IMR-90 (cell line): ENCODE measurements around the gene S100A5. TPM values are rescaled to one million over a fixed set of nuclear protein-coding genes. Genes with fewer than 3 reads are reported as not detected.

Experiments
- ATAC-seq: fragments of 200-7000 bp; cut with Tn5 transposase; 2 replicates; pipeline ENCODE4 v1.9.1; 2020; ENCODE audit warnings: low read depth, mild to moderate bottlenecking, moderate library complexity
- BruUV-seq: library from RNA; stranded (reverse); fragments of 400-500 nt; replicated peaks from 2 replicates; lab custom pipeline; 2021; lab: Mats Ljungman, UMichigan
- CTCF ChIA-PET: fragments of 300-600 bp; formaldehyde crosslinking; extraction: SDS; loops from one replicate; lab custom pipeline; 2021; ENCODE audit warnings: antibody characterized with exemption; lab: Yijun Ruan, JAX
- POLR2A ChIA-PET: fragments of 300-600 bp; sonication (Branson Sonifier 250); formaldehyde crosslinking; loops from one replicate; lab custom pipeline; 2022; ENCODE audit warnings: antibody characterized with exemption; ENCODE audit not compliant: unreplicated experiment; lab: Charles Lee
- DNase-seq: peaks from one replicate; pipeline ENCODE4 v3.0.0; 2013
- H2AFZ ChIP-seq: replicated peaks from 2 replicates; pipeline ENCODE3; 2013; ENCODE audit warnings: low read length, mild to moderate bottlenecking; ENCODE audit not compliant: poor library complexity
- H2AK5ac ChIP-seq: 2 replicates; pipeline ENCODE4 v1.6.1; 2013; ENCODE audit warnings: low read depth, low read length, inconsistent platforms
- H2AK9ac ChIP-seq: replicated peaks from 2 replicates; pipeline ENCODE3; 2013; ENCODE audit warnings: mild to moderate bottlenecking, low read depth, low read length, moderate library complexity; ENCODE audit not compliant: poor library complexity
- H2BK120ac ChIP-seq: 2 replicates; pipeline ENCODE4 v1.6.1; 2013; ENCODE audit warnings: low read depth, low read length, inconsistent platforms
- H2BK15ac ChIP-seq: 3 replicates; pipeline ENCODE4 v1.6.1; 2013; ENCODE audit warnings: low read depth, low read length, inconsistent platforms
- H2BK20ac ChIP-seq: 2 replicates; pipeline ENCODE4 v1.6.1; 2013; ENCODE audit warnings: low read depth, mild to moderate bottlenecking, inconsistent platforms, low read length, moderate library complexity
- H2BK5ac ChIP-seq: 2 replicates; pipeline ENCODE4 v1.6.1; 2013; ENCODE audit warnings: mild to moderate bottlenecking, low read depth, low read length, inconsistent platforms; ENCODE audit not compliant: poor library complexity, severe bottlenecking
- H3K14ac ChIP-seq: replicated peaks from 2 replicates; pipeline ENCODE4 v1.6.1; 2013; ENCODE audit warnings: low read depth, low read length, inconsistent platforms
- H3K18ac ChIP-seq: 2 replicates; pipeline ENCODE4 v1.6.1; 2013; ENCODE audit warnings: low read depth, low read length, control low read depth
- H3K23ac ChIP-seq: 2 replicates; pipeline ENCODE4 v1.6.1; 2013; ENCODE audit warnings: low read depth, low read length, inconsistent platforms
- H3K27ac ChIP-seq: 2 replicates; pipeline ENCODE4 v1.5.1; 2013; ENCODE audit warnings: mild to moderate bottlenecking, control low read depth, low read length; ENCODE audit not compliant: insufficient read depth
- H3K27me3 ChIP-seq: 2 replicates; pipeline ENCODE4 v1.6.1; 2013; ENCODE audit warnings: low read length; ENCODE audit not compliant: control insufficient read depth, insufficient read depth
- H3K36me3 ChIP-seq: 2 replicates; pipeline ENCODE4 v1.6.1; 2013; ENCODE audit warnings: low read length, mixed read lengths; ENCODE audit not compliant: control insufficient read depth, insufficient read depth
- H3K4ac ChIP-seq: 2 replicates; pipeline ENCODE4 v1.6.1; 2013; ENCODE audit warnings: low read depth, low read length, inconsistent platforms
- H3K4me1 ChIP-seq: 2 replicates; pipeline ENCODE4 v1.6.1; 2013; ENCODE audit warnings: low read length, mixed read lengths; ENCODE audit not compliant: control insufficient read depth, insufficient read depth
- H3K4me2 ChIP-seq: 2 replicates; pipeline ENCODE4 v1.6.1; 2013; ENCODE audit warnings: low read depth, mild to moderate bottlenecking, control low read depth, low read length, moderate library complexity
- H3K4me3 ChIP-seq: 2 replicates; pipeline ENCODE4 v1.5.1; 2013; ENCODE audit warnings: low read depth, mild to moderate bottlenecking, control low read depth, low read length, moderate library complexity; ENCODE audit not compliant: insufficient read depth
- H3K56ac ChIP-seq: 2 replicates; pipeline ENCODE4 v1.6.1; 2013; ENCODE audit warnings: low read length, inconsistent platforms; ENCODE audit not compliant: insufficient read depth; ENCODE audit errors: extremely low read depth
- H3K79me1 ChIP-seq, 2 experiments: 2 replicates each; pipeline ENCODE4 v1.6.1; 2013; ENCODE audit warnings: low read length in 2 of 2, inconsistent platforms in 1 of 2, low read depth in 1 of 2
- H3K9ac ChIP-seq: 2 replicates; pipeline ENCODE4 v1.6.1; 2013; ENCODE audit warnings: low read depth, low read length, control low read depth
- H3K9me1 ChIP-seq: 2 replicates; pipeline ENCODE4 v1.6.1; 2013; ENCODE audit warnings: low read length, inconsistent platforms; ENCODE audit not compliant: insufficient read depth
- H3K9me3 ChIP-seq: 2 replicates; pipeline ENCODE4 v1.6.1; 2013; ENCODE audit warnings: low read length; ENCODE audit not compliant: control insufficient read depth, insufficient read depth
- H4K20me1 ChIP-seq: 2 replicates; pipeline ENCODE4 v1.6.1; 2013; ENCODE audit warnings: low read length, inconsistent platforms; ENCODE audit not compliant: insufficient read depth
- H4K5ac ChIP-seq: 2 replicates; pipeline ENCODE4 v1.6.1; 2013; ENCODE audit warnings: mild to moderate bottlenecking, low read depth, low read length, control low read depth
- H4K8ac ChIP-seq, 2 experiments: 2 replicates each; pipeline ENCODE4 v1.6.1; 2013; ENCODE audit warnings: low read depth in 2 of 2, low read length in 2 of 2, control low read depth in 1 of 2, inconsistent platforms in 1 of 2
- H4K91ac ChIP-seq: 2 replicates; pipeline ENCODE4 v1.6.1; 2013; ENCODE audit warnings: low read depth, low read length, inconsistent platforms; ENCODE audit not compliant: insufficient read depth
- CTCF ChIP-seq: conservative IDR thresholded peaks from 2 replicates; pipeline ENCODE4 v1.5.1; 2012; ENCODE audit warnings: mild to moderate bottlenecking, low read depth, low read length, improper control_type of control experiment
- MXI1 ChIP-seq: IDR thresholded peaks from 2 replicates; pipeline ENCODE4 v1.6.1; 2012; ENCODE audit warnings: low read depth, mild to moderate bottlenecking, low read length, moderate library complexity, borderline replicate concordance
- NFE2L2 ChIP-seq: fragments of 150-350 bp; IDR thresholded peaks from 2 replicates; pipeline ENCODE4 v1.6.1; 2016; ENCODE audit warnings: low read depth, mild to moderate bottlenecking, low read length
- WGBS, 2 experiments: methylation state at CpG; one replicate each; pipeline versions ENCODE4 v1.1.5 to v1.1.7; 2013; ENCODE audit warnings: missing lambda C conversion rate in 2 of 2; ENCODE audit not compliant: insufficient read length in 1 of 2; ENCODE audit errors: extremely low coverage in 2 of 2; 5-methylcytosine and 5-hydroxymethylcytosine counted together
- dilution Hi-C: fragments of 300-500 bp; cut with HindIII; formaldehyde crosslinking; loops from one replicate; pipeline ENCODE4 v1.14.3; 2018; ENCODE audit warnings: low sequenced_read_pairs; ENCODE audit not compliant: unreplicated experiment
- in situ Hi-C: fragments of 300-500 bp; cut with MboI; formaldehyde crosslinking; loops from 3 replicates; pipeline ENCODE4 v1.14.3; 2019; ENCODE audit warnings: low sequenced_read_pairs, inconsistent platforms, mixed read lengths
- intact Hi-C: fragments of 100-400 bp; cut with micrococcal nuclease; formaldehyde crosslinking; loops from 2 replicates; pipeline ENCODE4 v1.10.0; 2022
- polyA plus RNA-seq, 3 experiments: library from polyadenylated mRNA; depleted of rRNA; stranded (reverse); fragments of >200 nt; gene quantifications; 2 replicates each; pipeline ENCODE4 v1.2.3, GENCODE V29; 2012; ENCODE audit warnings: low replicate concordance in 1 of 3
- total RNA-seq: library from RNA; depleted of rRNA; stranded (reverse); fragments of >200 nt; gene quantifications from 2 replicates; pipeline ENCODE4 v1.2.3, GENCODE V29; 2012

S100A5 gene
- total and polyA plus RNA-seq, 2 of the 4 experiments (the other 2 are of a cell fraction), result 0.27 TPM; not detected in 1

- Histone ChIP-seq H3K9me3 (no peaks in the 10 kb centered on the region), H3K36me3 (no peaks in the 10 kb centered on the region), H2BK15ac (no peak overlapping the region), H2AK5ac (no peak overlapping the region), H2BK120ac (no peak overlapping the region), H2AFZ (no peak overlapping the region), H3K4me2 (no peak overlapping the region), H3K27me3 (no peaks in the 10 kb centered on the region), H3K56ac (no peak overlapping the region), H3K27ac (no peak overlapping the region), H4K91ac (no peak overlapping the region), H3K18ac (no peak overlapping the region), H2AK9ac (no peak overlapping the region), H2BK20ac (no peak overlapping the region), H3K79me1 (peaks cover 0 to 4% of the 10 kb centered on the region in 2 experiments; a peak in 1 of 4 replicates), H4K8ac (no peak overlapping the region), H3K4ac (no peak overlapping the region), H3K14ac (no peak overlapping the region; the same call in 1 of the 2 replicates), H4K20me1 (no peaks in the 10 kb centered on the region), H3K9me1 (peaks cover 22% of the 10 kb centered on the region), H3K4me3 (no peak overlapping the region), H4K5ac (no peak overlapping the region), H3K23ac (no peak overlapping the region), H3K9ac (no peak overlapping the region), H3K4me1 (peaks cover 17% of the 10 kb centered on the region), H2BK5ac (no peak overlapping the region)
- no TSS peak for BruUV-seq
- no peak for DNase-seq
- intact Hi-C loops, result no loop called here
- POLR2A ChIA-PET, result no interaction called here
- CTCF ChIA-PET, result no interaction called here
- WGBS, 2 experiments, result no CpG with 5 or more reads among the region's 1 CpG
- in situ Hi-C loops, result no loop called here
- TF ChIP-seq NFE2L2, result no peak
- TF ChIP-seq CTCF, result no peak
- TF ChIP-seq MXI1, result no peak
- no peak for ATAC-seq
- dilution Hi-C loops, result no loop called here
Measured at GRCh38 chr1:153556348-153556747, 15.6 kb upstream of the S100A5 start.
